Activated T-cell treated with anti-CD3 and anti-CD28 coated beads, Interleukin-2, amount 50 U/mL, for 72 hours (primary cell): ENCODE results near the gene USP34. TPM values are rescaled to one million over a fixed set of nuclear protein-coding genes. Genes with fewer than 3 reads are reported as not detected.
A peak's percentile ranks its signal among the peaks of the same experiment; 100 is the strongest.
"Not testable (repeated sequence)": the region's sequence is repeated elsewhere in the genome, so short reads cannot be mapped to it uniquely, and the experiment has no call there.

Experiments
- ATAC-seq, 2 donors: fragments of 150-1000 bp; cut with Tn5 transposase; replicated peaks in 1 of 2; 2 replicates each; pipeline ENCODE4 v1.10.0; 2021; ENCODE audit warnings: moderate library complexity in 2 of 2, mild to moderate bottlenecking in 1 of 2
- DNase-seq, 2 donors: peaks; one replicate each; pipeline ENCODE4 v3.0.0; 2021 to 2022; ENCODE audit warnings: mixed read lengths in 1 of 2
- H3K27ac Mint-ChIP-seq: one replicate; pipeline ENCODE4 v1.8.0; 2022; ENCODE audit warnings: mild to moderate bottlenecking, moderate library complexity, mixed read lengths
- H3K27me3 Mint-ChIP-seq: one replicate; pipeline ENCODE4 v1.8.0; 2022; ENCODE audit warnings: low read depth, mixed read lengths
- H3K36me3 Mint-ChIP-seq, 2 donors: one replicate each; pipeline ENCODE4 v1.8.0; 2022; ENCODE audit warnings: mixed read lengths in 2 of 2, mild to moderate bottlenecking in 1 of 2; ENCODE audit not compliant: insufficient read depth in 2 of 2
- H3K4me1 Mint-ChIP-seq: one replicate; pipeline ENCODE4 v1.8.0; 2022; ENCODE audit warnings: low read depth, mixed read lengths
- H3K4me3 Mint-ChIP-seq, 2 donors: one replicate each; pipeline ENCODE4 v1.8.0; 2022; ENCODE audit warnings: mild to moderate bottlenecking in 2 of 2, mixed read lengths in 2 of 2, moderate library complexity in 2 of 2
- H3K9me3 Mint-ChIP-seq, 2 donors: one replicate each; pipeline ENCODE4 v1.8.0; 2022; ENCODE audit warnings: mixed read lengths in 2 of 2
- total RNA-seq, 2 donors: library from RNA; stranded (reverse); gene quantifications; one replicate each; pipeline ENCODE4 v1.2.3, GENCODE V29; 2022

The USP34 gene
- total RNA-seq, 2 donors from 2014 or later, result 100.0 to 104 TPM

GRCh38 chr2:61454972-61455371 is 15.9 kb downstream of the USP34 start:
- not testable (repeated sequence) for H3K27ac Mint-ChIP-seq, DNase-seq, H3K36me3 Mint-ChIP-seq, H3K27me3 Mint-ChIP-seq, H3K9me3 Mint-ChIP-seq, ATAC-seq, H3K4me3 Mint-ChIP-seq
- H3K4me1 Mint-ChIP-seq, result peaks cover 67% of the 10 kb centered on the region

DNA sequence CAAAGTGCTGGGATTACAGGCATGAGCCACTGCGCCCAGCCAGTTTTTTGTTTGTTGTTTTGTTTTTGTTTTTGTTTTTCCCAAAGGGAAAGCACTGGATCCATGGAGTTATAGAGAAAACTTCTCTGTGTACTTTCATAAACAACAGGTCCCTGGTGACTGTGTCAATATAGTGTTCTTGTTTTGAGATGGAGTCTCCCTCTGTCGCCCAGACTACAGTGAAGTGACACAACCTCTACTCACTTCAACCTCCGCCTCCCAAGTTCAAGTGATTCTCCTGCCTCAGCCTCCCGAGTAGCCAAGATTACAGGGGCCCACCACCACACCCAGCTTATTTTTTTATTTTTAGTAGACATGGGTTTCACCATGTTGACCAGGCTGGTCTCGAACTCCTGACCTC is 16.5 kb downstream of the USP34 start:
- no peak for DNase-seq
- Mint-ChIP-seq H3K36me3 (peaks cover 1 to 10% of the 10 kb centered on the region in 2 donors), H3K9me3 (no peaks in the 10 kb centered on the region), H3K27me3 (no peaks in the 10 kb centered on the region), H3K27ac (peak overlapping the region; percentile 28), H3K4me1 (peaks cover 66% of the 10 kb centered on the region), H3K4me3 (no peak overlapping the region)
- ATAC-seq, result peak; percentile 34 to 68

DNA sequence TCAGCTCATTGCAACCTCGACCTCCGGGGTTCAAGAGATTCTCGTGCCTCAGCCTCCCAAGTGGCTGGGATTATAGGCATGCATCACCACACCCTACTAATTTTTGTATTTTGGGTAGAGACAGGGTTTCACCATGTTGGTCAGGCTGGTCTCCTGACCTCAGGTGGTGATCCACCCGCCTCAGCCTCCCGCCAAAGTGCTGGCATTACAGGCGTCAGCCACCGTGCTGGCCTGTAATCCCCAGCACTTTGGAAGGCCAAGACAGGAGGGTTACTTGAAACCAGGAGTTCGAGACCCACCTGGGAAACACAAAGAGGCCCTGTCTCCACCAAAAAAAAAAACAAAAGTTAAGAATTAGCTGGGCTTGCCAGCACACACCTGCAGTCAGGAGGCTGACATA is 18.5 kb downstream of the USP34 start:
- Mint-ChIP-seq H3K4me1 (peaks cover 54% of the 10 kb centered on the region), H3K4me3 (no peak overlapping the region), H3K27ac (no peak overlapping the region), H3K27me3 (no peaks in the 10 kb centered on the region), H3K9me3 (no peaks in the 10 kb centered on the region), H3K36me3 (peaks cover 3 to 13% of the 10 kb centered on the region in 2 donors)
- DNase-seq, result no peak
- ATAC-seq, result no peak

GRCh38 chr2:61451178-61451577 is 19.7 kb downstream of the USP34 start:
- ATAC-seq (no peak), DNase-seq (no peak)
- no peaks in the 10 kb centered on the region for H3K9me3 Mint-ChIP-seq
- no peak overlapping the region for H3K27ac Mint-ChIP-seq
- H3K4me1 Mint-ChIP-seq, result peaks cover 45% of the 10 kb centered on the region
- H3K36me3 Mint-ChIP-seq, result peaks cover 3 to 13% of the 10 kb centered on the region in 2 donors
- H3K27me3 Mint-ChIP-seq, result no peaks in the 10 kb centered on the region
- no peak overlapping the region for H3K4me3 Mint-ChIP-seq

DNA sequence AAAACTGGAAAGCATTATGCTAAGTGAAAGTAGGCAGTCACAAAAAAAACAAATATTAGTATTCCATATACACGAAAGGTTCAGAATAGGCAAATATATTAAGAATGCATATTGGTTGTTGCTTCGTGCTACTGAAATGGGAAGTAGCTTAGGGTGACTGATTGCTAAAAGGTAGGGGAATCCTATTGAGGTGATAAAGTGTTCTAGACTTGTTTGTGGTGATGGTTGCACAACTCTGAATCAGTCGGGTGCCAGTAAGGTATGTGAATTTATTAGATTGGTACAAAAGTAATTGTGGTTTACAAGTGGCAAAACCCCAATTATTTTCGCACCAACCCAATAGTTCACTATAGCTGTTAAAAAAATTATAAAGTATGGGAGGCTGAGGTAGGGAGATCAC is 20.7 kb downstream of the USP34 start:
- Mint-ChIP-seq H3K27ac (peak overlapping the region; percentile 12), H3K9me3 (no peaks in the 10 kb centered on the region), H3K4me3 (no peak overlapping the region), H3K27me3 (no peaks in the 10 kb centered on the region), H3K36me3 (peaks cover 3 to 12% of the 10 kb centered on the region in 2 donors), H3K4me1 (peaks cover 40% of the 10 kb centered on the region)
- no peak for DNase-seq
- ATAC-seq, result peak in 1 of 2 donors; percentile 45

GRCh38 chr2:61448229-61448628 is 22.7 kb downstream of the USP34 start:
- peaks cover 39% of the 10 kb centered on the region for H3K4me1 Mint-ChIP-seq
- no peaks in the 10 kb centered on the region for H3K27me3 Mint-ChIP-seq
- H3K9me3 Mint-ChIP-seq, result no peaks in the 10 kb centered on the region

GRCh38 chr2:61446971-61447370 is 23.9 kb downstream of the USP34 start:
- DNase-seq, H3K9me3 Mint-ChIP-seq, H3K4me3 Mint-ChIP-seq, ATAC-seq, H3K27me3 Mint-ChIP-seq, H3K27ac Mint-ChIP-seq: not testable (repeated sequence)
- Mint-ChIP-seq H3K36me3 (peaks cover 7 to 13% of the 10 kb centered on the region in 2 donors), H3K4me1 (peaks cover 52% of the 10 kb centered on the region)

More at GRCh38 chr2:61448229-61448628, 22.7 kb downstream of the USP34 start:
- Mint-ChIP-seq H3K36me3 (peaks cover 7 to 15% of the 10 kb centered on the region in 2 donors), H3K4me3 (no peak overlapping the region), H3K27ac (no peak overlapping the region)
- DNase-seq (no peak), ATAC-seq (no peak)

- ATAC-seq (peak; percentile 29 to 73), DNase-seq (no peak)
- no peak overlapping the region for H3K4me3 Mint-ChIP-seq
- H3K9me3 Mint-ChIP-seq, result no peaks in the 10 kb centered on the region
- peaks cover 9 to 10% of the 10 kb centered on the region in 2 donors for H3K36me3 Mint-ChIP-seq
- H3K27ac Mint-ChIP-seq, result no peak overlapping the region
- peaks cover 50% of the 10 kb centered on the region for H3K4me1 Mint-ChIP-seq
- no peaks in the 10 kb centered on the region for H3K27me3 Mint-ChIP-seq
Measured at GRCh38 chr2:61443342-61444041, 27.4 kb downstream of the USP34 start.

DNA sequence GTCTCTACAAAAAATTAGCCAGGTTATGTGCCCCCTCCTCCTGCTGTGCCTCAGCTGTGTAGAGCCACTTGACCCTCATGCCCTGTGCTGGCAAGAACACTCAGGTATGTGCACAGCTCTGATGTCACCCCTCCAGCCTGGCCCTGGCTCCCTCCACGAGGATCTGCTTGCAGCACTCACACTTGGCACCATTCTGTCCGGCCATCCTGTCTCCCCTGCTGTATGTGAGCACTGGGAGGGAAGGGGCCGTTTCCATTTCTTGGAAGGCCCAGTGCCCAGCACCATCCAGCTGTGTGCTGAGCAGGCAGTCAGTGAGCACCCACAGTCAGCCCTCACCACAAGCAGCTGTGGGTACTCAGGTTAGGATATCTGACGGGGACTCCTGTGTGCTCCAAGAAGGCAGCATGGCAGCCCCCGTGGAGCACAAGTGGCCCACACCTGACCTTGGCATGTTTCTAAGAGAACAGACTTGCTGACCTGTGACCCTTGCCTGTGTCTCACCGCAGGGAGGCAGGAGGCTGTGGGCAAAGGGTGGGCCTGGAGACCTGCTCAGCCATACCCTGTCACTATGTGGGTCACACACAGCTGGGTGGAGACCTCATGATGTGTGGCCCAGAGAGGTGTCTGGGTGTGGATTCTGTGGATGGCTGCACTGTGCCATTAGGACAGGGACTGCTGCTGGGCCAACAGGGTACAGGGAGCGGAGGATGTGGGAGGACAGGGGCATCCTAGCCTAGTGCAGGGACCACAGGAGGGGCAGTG is 31.5 kb downstream of the USP34 start:
- peaks cover 67% of the 10 kb centered on the region for H3K4me1 Mint-ChIP-seq

DNA sequence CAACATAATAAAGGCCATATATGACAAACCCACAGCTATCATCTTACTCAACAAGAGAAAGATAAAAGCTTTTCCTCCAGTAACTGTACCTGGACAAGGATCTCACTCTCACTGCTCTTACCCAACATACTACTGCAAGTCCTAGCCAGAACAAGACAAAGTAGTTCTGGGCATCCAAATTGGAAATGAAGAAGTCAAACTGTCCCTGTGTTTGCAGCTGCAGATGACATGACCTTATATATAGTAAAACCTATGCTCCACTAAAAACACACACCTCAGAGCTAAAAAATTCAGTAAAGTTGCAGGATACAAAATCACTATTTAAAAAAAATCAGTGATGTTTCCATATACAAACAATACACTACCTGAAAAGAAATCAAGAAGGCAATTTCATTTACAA is 32.2 kb downstream of the USP34 start:
- H3K4me1 Mint-ChIP-seq, result peaks cover 74% of the 10 kb centered on the region
- H3K9me3 Mint-ChIP-seq, result peaks cover 8 to 12% of the 10 kb centered on the region in 2 donors
- ATAC-seq (no peak), DNase-seq (no peak)
- peak overlapping the region; percentile 45 for H3K27ac Mint-ChIP-seq
- H3K27me3 Mint-ChIP-seq, result no peaks in the 10 kb centered on the region
- H3K36me3 Mint-ChIP-seq, result peaks cover 16 to 24% of the 10 kb centered on the region in 2 donors
- no peak overlapping the region for H3K4me3 Mint-ChIP-seq

More for the DNA sequence above, 31.5 kb downstream of the USP34 start:
- Mint-ChIP-seq H3K9me3 (peaks cover 8 to 12% of the 10 kb centered on the region in 2 donors), H3K27ac (no peak overlapping the region), H3K4me3 (no peak overlapping the region), H3K36me3 (peaks cover 18 to 26% of the 10 kb centered on the region in 2 donors), H3K27me3 (no peaks in the 10 kb centered on the region)
- DNase-seq (no peak), ATAC-seq (peak in 1 of 2 donors; percentile 28)

DNA sequence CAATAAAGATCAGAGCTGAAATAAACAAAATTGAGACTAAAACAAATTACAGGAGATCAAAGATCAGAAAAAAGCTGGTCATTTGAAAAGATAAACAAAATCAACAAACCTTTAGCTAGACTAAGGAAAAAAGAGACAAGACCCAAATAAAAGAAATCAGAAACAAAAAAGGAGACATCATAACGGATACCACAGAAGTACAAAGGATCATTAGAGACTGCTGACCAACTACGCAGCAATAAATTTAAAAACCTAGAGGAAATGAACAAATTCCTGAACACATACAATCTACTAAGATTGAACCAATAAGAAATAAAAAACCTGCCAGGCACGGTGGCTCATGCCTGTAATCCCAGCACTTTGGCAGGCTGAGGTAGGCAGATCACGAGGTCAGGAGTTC is 33.7 kb downstream of the USP34 start:
- ATAC-seq, result no peak
- peaks cover 15 to 24% of the 10 kb centered on the region in 2 donors for H3K36me3 Mint-ChIP-seq
- no peaks in the 10 kb centered on the region for H3K27me3 Mint-ChIP-seq
- H3K9me3 Mint-ChIP-seq, result peaks cover 8 to 12% of the 10 kb centered on the region in 2 donors
- peak overlapping the region; percentile 58 for H3K27ac Mint-ChIP-seq
- peaks cover 61% of the 10 kb centered on the region for H3K4me1 Mint-ChIP-seq
- no peak for DNase-seq
- H3K4me3 Mint-ChIP-seq, result no peak overlapping the region

GRCh38 chr2:61436092-61436491 is 34.8 kb downstream of the USP34 start:
- ATAC-seq, result no peak
- Mint-ChIP-seq H3K9me3 (peaks cover 8 to 12% of the 10 kb centered on the region in 2 donors), H3K36me3 (peaks cover 15 to 24% of the 10 kb centered on the region in 2 donors), H3K27me3 (no peaks in the 10 kb centered on the region), H3K4me3 (peak overlapping the region in 1 of 2 donors; percentile 8), H3K27ac (peak overlapping the region; percentile 2), H3K4me1 (peaks cover 54% of the 10 kb centered on the region)
- DNase-seq, result no peak

DNA sequence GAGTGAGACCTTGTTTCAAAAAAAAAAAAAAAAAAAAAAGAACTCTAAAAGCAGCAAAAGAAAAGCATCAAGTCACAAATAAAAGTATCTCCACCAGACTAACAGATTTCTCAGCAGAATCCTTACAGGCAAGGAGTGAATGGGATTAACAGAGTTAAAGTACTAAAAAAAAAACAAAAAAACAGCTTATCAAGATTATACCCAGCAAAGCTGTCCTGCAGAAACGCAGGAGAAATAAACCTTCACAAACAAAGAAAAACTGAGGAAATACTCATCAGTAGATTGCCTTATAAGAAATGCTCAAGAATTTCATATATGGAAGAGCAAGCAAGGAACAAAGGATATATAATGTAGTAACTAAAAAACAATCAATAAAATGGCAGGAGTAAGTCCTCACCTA is 35.6 kb downstream of the USP34 start:
- ATAC-seq (no peak), DNase-seq (no peak)
- Mint-ChIP-seq H3K4me3 (no peak overlapping the region), H3K27ac (peak overlapping the region; percentile 69), H3K4me1 (peaks cover 59% of the 10 kb centered on the region), H3K36me3 (peaks cover 15 to 24% of the 10 kb centered on the region in 2 donors), H3K9me3 (peaks cover 8 to 12% of the 10 kb centered on the region in 2 donors), H3K27me3 (no peaks in the 10 kb centered on the region)
